Measurements from ENCODE around the gene KIAA0232. TPM values are rescaled to one million over a fixed set of nuclear protein-coding genes. Genes with fewer than 3 reads are reported as not detected.

Gene KIAA0232
- total and polyA plus RNA-seq, 9 of the 15 experiments (the other 6 are each of a cell fraction or from before 2014, with no cell fraction given), result 3.5 to 17.4 (median 13.0) TPM

GRCh38 chr4:6782147-6782845, at the start of gene KIAA0232 (continued):
- no peak for TF ChIP-seq RFX5 (IDR thresholded peaks at IDR 0.05; ENCODE audit: low read depth, low read length)
- no peak for TF ChIP-seq ZNF644 (tag; IDR thresholded peaks at IDR 0.05; ENCODE audit: low read depth)
- no peak for TF ChIP-seq EHMT2 (IDR thresholded peaks at IDR 0.05)
- TF ChIP-seq PRDM10 (IDR thresholded peaks at IDR 0.05; ENCODE audit: partially characterized antibody), result no peak
- TF ChIP-seq ZBTB33 (CRISPR knock-in tag; IDR thresholded peaks at IDR 0.05), result no peak
- TF ChIP-seq SP2 (IDR thresholded peaks at IDR 0.05; ENCODE audit: extremely low read depth, low read depth, low read length, poor library complexity, severe bottlenecking), result no peak
- no peak for TF ChIP-seq ZNF347 (CRISPR knock-in tag; IDR thresholded peaks at IDR 0.05; ENCODE audit: low read depth)
- no peak for TF ChIP-seq ZNF217 (CRISPR knock-in tag; IDR thresholded peaks at IDR 0.05)
- peak; percentile 62; the same call in 1 of the 2 replicates for TF ChIP-seq E2F3 (CRISPR knock-in tag; IDR thresholded peaks at IDR 0.05)
- peak; percentile 56 for TF ChIP-seq HNRNPLL (IDR thresholded peaks at IDR 0.05; ENCODE audit: low read depth, low read length, poor library complexity, severe bottlenecking)
- TF ChIP-seq FOXM1 (IDR thresholded peaks at IDR 0.05; ENCODE audit: low read depth), result no peak
- TF ChIP-seq FOXM1 (CRISPR knock-in tag; IDR thresholded peaks at IDR 0.05; ENCODE audit: low read depth), result no peak
- TF ChIP-seq GTF2A2 (tag; IDR thresholded peaks at IDR 0.05), result peak; percentile 50; the same call in 1 of the 2 replicates
- TF ChIP-seq THAP7 (CRISPR knock-in tag; IDR thresholded peaks at IDR 0.05), result no peak
- TF ChIP-seq E2F1 (CRISPR knock-in tag; IDR thresholded peaks at IDR 0.05), result no peak
- no peak for TF ChIP-seq NCOA1 (IDR thresholded peaks at IDR 0.05; ENCODE audit: low read depth)
- TF ChIP-seq JUND (IDR thresholded peaks at IDR 0.05; ENCODE audit: borderline replicate concordance, low read depth, low read length), result peak; percentile 88
- TF ChIP-seq JUND (tag; IDR thresholded peaks at IDR 0.05; ENCODE audit: borderline replicate concordance, low read depth, low read length), result peak; percentile 81; the same call in 1 of the 3 replicates
- TF ChIP-seq EP400 (IDR thresholded peaks at IDR 0.05), result peak; percentile 19; the same call in 1 of the 2 replicates
- TF ChIP-seq ZBTB8A (IDR thresholded peaks at IDR 0.05; ENCODE audit: partially characterized antibody), result no peak
- no peak for TF ChIP-seq ZNF699 (CRISPR knock-in tag; IDR thresholded peaks at IDR 0.05; ENCODE audit: insufficient replicate concordance)

All from K562 (cell line).